HEK293 (cell line): ENCODE data around the gene GBA2.

Source experiments
- CTCF ChIA-PET: fragments of 350-600 bp; formaldehyde crosslinking; extraction: SDS; loops from one replicate; lab custom pipeline; 2021; ENCODE audit warnings: antibody characterized with exemption; lab: Yijun Ruan, JAX
- POLR2A ChIA-PET: fragments of 300-600 bp; formaldehyde crosslinking; extraction: SDS; loops from one replicate; lab custom pipeline; 2020; ENCODE audit warnings: antibody characterized with exemption, inconsistent platforms; lab: Yijun Ruan, JAX
- H3K27ac ChIP-seq: fragments of 200-500 bp; sonication (Bioruptor generic); 2 replicates; pipeline ENCODE4 v1.5.1; 2014; ENCODE audit warnings: low read depth, low read length, control low read depth, inconsistent platforms; ENCODE audit errors: extremely low read depth
- H3K36me3 ChIP-seq, 2 experiments: fragments of 200-500 bp in 1 of 2; sonication (Bioruptor generic) in 1 of 2; 1 replicate in 1 of 2; 2 replicates in 1 of 2; pipeline ENCODE4 v1.5.1; 2014 to 2017; ENCODE audit warnings: inconsistent platforms in 2 of 2, low read length in 2 of 2; ENCODE audit not compliant: control insufficient read depth in 2 of 2, insufficient read depth in 1 of 2
- H3K4me1 ChIP-seq: fragments of 200-500 bp; sonication (Bioruptor generic); 2 replicates; pipeline ENCODE4 v1.5.1; 2014; ENCODE audit warnings: mild to moderate bottlenecking, low read length, inconsistent platforms; ENCODE audit not compliant: control insufficient read depth, insufficient read depth
- H3K4me3 ChIP-seq: 2 replicates; pipeline ENCODE4 v1.5.1; 2011; ENCODE audit warnings: low read depth, mild to moderate bottlenecking, control low read depth, low read length, moderate library complexity
- H3K9me3 ChIP-seq: fragments of 200-500 bp; sonication (Bioruptor generic); 2 replicates; pipeline ENCODE4 v1.5.1; 2014; ENCODE audit warnings: low read depth, low read length, inconsistent platforms; ENCODE audit not compliant: control insufficient read depth, insufficient read depth
- BCL6B ChIP-seq: fragments of 450-650 bp; formaldehyde crosslinking; IDR thresholded peaks from 2 replicates; pipeline ENCODE4 v1.5.1; 2017; ENCODE audit warnings: missing biosample characterization, missing genetic modification characterization
- GLIS1 ChIP-seq: fragments of 450-650 bp; formaldehyde crosslinking; IDR thresholded peaks from 2 replicates; pipeline ENCODE4 v1.5.1; 2016; ENCODE audit warnings: missing biosample characterization, missing genetic modification characterization
- IKZF3 ChIP-seq: fragments of 450-650 bp; IDR thresholded peaks from 2 replicates; pipeline ENCODE4 v1.5.0; 2018; ENCODE audit warnings: missing biosample characterization, mild to moderate bottlenecking, missing genetic modification characterization, moderate library complexity
- SCRT1 ChIP-seq: fragments of 450-650 bp; formaldehyde crosslinking; IDR thresholded peaks from 2 replicates; pipeline ENCODE4 v1.5.1; 2016; ENCODE audit warnings: missing biosample characterization, missing genetic modification characterization, borderline replicate concordance
- SCRT2 ChIP-seq: fragments of 450-650 bp; formaldehyde crosslinking; IDR thresholded peaks from 2 replicates; pipeline ENCODE4 v1.5.1; 2016; ENCODE audit warnings: missing biosample characterization, missing genetic modification characterization
- TRIM28 ChIP-seq: IDR thresholded peaks from 2 replicates; pipeline ENCODE4 v1.6.1; 2011; ENCODE audit warnings: low read length, control low read depth, borderline replicate concordance
- ZBTB44 ChIP-seq: fragments of 450-650 bp; IDR thresholded peaks from 2 replicates; pipeline ENCODE4 v1.5.1; 2018; ENCODE audit warnings: missing biosample characterization, mild to moderate bottlenecking, missing genetic modification characterization
- ZBTB8A ChIP-seq: fragments of 450-650 bp; formaldehyde crosslinking; IDR thresholded peaks from 2 replicates; pipeline ENCODE4 v1.5.1; 2016; ENCODE audit warnings: missing biosample characterization, missing genetic modification characterization
- ZIC2 ChIP-seq: fragments of 450-650 bp; formaldehyde crosslinking; IDR thresholded peaks from 2 replicates; pipeline ENCODE4 v1.5.1; 2016; ENCODE audit warnings: missing biosample characterization, missing genetic modification characterization
- ZNF10 ChIP-seq: fragments of 450-650 bp; formaldehyde crosslinking; IDR thresholded peaks from 2 replicates; pipeline ENCODE4 v1.5.1; 2017; ENCODE audit warnings: missing biosample characterization, missing genetic modification characterization
- ZNF175 ChIP-seq: fragments of 450-650 bp; formaldehyde crosslinking; IDR thresholded peaks from 2 replicates; pipeline ENCODE4 v1.5.1; 2016; ENCODE audit warnings: missing biosample characterization, missing genetic modification characterization
- ZNF433 ChIP-seq: fragments of 450-650 bp; formaldehyde crosslinking; IDR thresholded peaks from 2 replicates; pipeline ENCODE4 v1.5.1; 2016; ENCODE audit warnings: missing biosample characterization, missing genetic modification characterization, low read depth
- ZNF48 ChIP-seq: fragments of 450-650 bp; formaldehyde crosslinking; IDR thresholded peaks from 2 replicates; pipeline ENCODE4 v1.5.1; 2016; ENCODE audit warnings: missing biosample characterization, missing genetic modification characterization
- ZNF513 ChIP-seq: fragments of 450-650 bp; IDR thresholded peaks from 2 replicates; pipeline ENCODE4 v1.5.1; 2018; ENCODE audit warnings: missing biosample characterization, missing genetic modification characterization

GBA2 gene

GRCh38 chr9:35718721-35719511, 30.1 kb downstream of the GBA2 start:
- ChIA-PET CTCF (interaction anchor here (0.7 to 1.1 kb wide), 2 partner anchors 22 to 192 kb away, joined by 3 read pairs; no protein-coding TSS in a partner anchor), POLR2A (interaction anchor here (4.0 kb wide), 1 partner anchor 13 kb away, joined by 21 read pairs; the partner anchor contains the start of genes CREB3 and TLN1)
- no peak for TF ChIP-seq ZNF175 (tag by site-specific recombination)
- no peaks in the 10 kb centered on the region for H3K9me3 ChIP-seq
- H3K27ac ChIP-seq: no peak overlapping the region
- no peaks in the 10 kb centered on the region for H3K4me1 ChIP-seq
- H3K36me3 ChIP-seq: peaks cover 12 to 99% of the 10 kb centered on the region in 2 experiments
- H3K4me3 ChIP-seq: no peak overlapping the region

- POLR2A ChIA-PET: interaction anchor here (1.0 to 1.6 kb wide), 4 partner anchors 11 to 33 kb away, joined by 3 to 5 read pairs (median 3); partner anchors contain the start of genes CREB3 and TLN1
- H3K36me3 ChIP-seq: peaks cover 16 to 97% of the 10 kb centered on the region in 2 experiments
- peak; percentile 48; the same call in 1 of the 2 replicates for TF ChIP-seq SCRT1 (tag by site-specific recombination)
- no peak for TF ChIP-seq ZNF48
- peak; percentile 53; the same call in 1 of the 2 replicates for TF ChIP-seq SCRT2
- no peaks in the 10 kb centered on the region for H3K4me1 ChIP-seq
- no peak overlapping the region for H3K4me3 ChIP-seq
- CTCF ChIA-PET: interaction anchor here (1.0 to 2.0 kb wide), 3 partner anchors 21 to 194 kb away, joined by 3 to 13 read pairs (median 4); no protein-coding TSS in a partner anchor
- H3K9me3 ChIP-seq: no peaks in the 10 kb centered on the region
- H3K27ac ChIP-seq: no peak overlapping the region
Observed at GRCh38 chr9:35717132-35717870, 31.7 kb downstream of the GBA2 start.

DNA sequence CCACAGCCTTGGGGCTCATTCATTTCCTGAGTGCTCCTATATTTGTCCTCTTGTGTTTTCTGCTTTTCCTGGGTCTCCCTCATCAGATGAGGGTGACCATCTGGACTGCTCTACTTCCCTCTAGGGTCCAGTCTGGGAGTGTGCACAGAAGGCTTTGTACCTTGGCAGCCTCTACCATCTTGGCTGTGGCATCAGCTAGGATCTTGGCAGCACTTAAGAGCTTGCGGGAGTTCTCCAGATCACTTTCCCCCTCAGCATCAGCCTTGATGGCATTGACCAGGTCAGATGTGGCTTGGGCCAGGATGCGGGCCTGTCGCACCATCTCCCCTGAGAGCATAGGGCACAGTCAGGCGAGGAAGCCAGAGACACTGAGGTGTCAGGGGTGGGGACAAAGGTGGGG, 32.8 kb downstream of the GBA2 start:
- Histone ChIP-seq H3K27ac (no peak overlapping the region), H3K9me3 (no peaks in the 10 kb centered on the region), H3K4me3 (no peak overlapping the region), H3K36me3 (peaks cover 16 to 97% of the 10 kb centered on the region in 2 experiments), H3K4me1 (no peaks in the 10 kb centered on the region)
- ChIA-PET POLR2A (interaction anchor here (1.0 to 1.6 kb wide), 3 partner anchors 11 to 34 kb away, joined by 3 to 5 read pairs (median 3); partner anchors contain the start of genes CREB3 and TLN1), CTCF (interaction anchor here (0.8 to 2.7 kb wide), 3 partner anchors 13 to 56 kb away, joined by 3 to 13 read pairs (median 3); no protein-coding TSS in a partner anchor)
- TF ChIP-seq IKZF3 (tag by site-specific recombination): no peak
- no peak for TF ChIP-seq ZBTB44 (tag by site-specific recombination)
- TF ChIP-seq ZNF10 (tag by site-specific recombination): 0 out of 2 replicates have a peak, but pooled peaks have one; percentile 53
- no peak for TF ChIP-seq ZNF513 (tag by site-specific recombination)

GRCh38 chr9:35714579-35715252, 34.3 kb downstream of the GBA2 start:
- Histone ChIP-seq H3K27ac (no peak overlapping the region), H3K9me3 (no peaks in the 10 kb centered on the region), H3K36me3 (peaks cover 11 to 93% of the 10 kb centered on the region in 2 experiments), H3K4me1 (no peaks in the 10 kb centered on the region), H3K4me3 (no peak overlapping the region)
- CTCF ChIA-PET: interaction anchor here (1.2 to 2.7 kb wide), 3 partner anchors 18 to 24 kb away, joined by 3 to 13 read pairs (median 3); no protein-coding TSS in a partner anchor
- no peak for TF ChIP-seq ZNF10 (tag by site-specific recombination)
- TF ChIP-seq ZNF433: no peak
- TF ChIP-seq ZBTB8A: no peak
- no peak for TF ChIP-seq BCL6B (tag by site-specific recombination)
- no peak for TF ChIP-seq GLIS1 (tag by site-specific recombination)
- TF ChIP-seq TRIM28: no peak
- TF ChIP-seq ZIC2 (tag by site-specific recombination): no peak
- POLR2A ChIA-PET: interaction anchor here (1.2 to 1.3 kb wide), 2 partner anchors 18 to 27 kb away, joined by 3 read pairs; no protein-coding TSS in a partner anchor
